ENCODE results near the gene CAPN5.

GRCh38 chr11:77130763-77131513, 64.2 kb downstream of the CAPN5 start:
- no peak for TF ChIP-seq POLR2AphosphoS5 (IDR thresholded peaks at IDR 0.05)
- no peak for TF ChIP-seq POLR2A (IDR thresholded peaks at IDR 0.05)
